Panc1 (cell line): ENCODE measurements around the gene STXBP4. TPM values are rescaled to one million over a fixed set of nuclear protein-coding genes. Genes with fewer than 3 reads are reported as not detected.

Source experiments
- ATAC-seq: fragments of 200-7000 bp; cut with Tn5 transposase; 2 replicates; pipeline ENCODE4 v1.9.1; 2020; ENCODE audit warnings: mild to moderate bottlenecking, moderate library complexity
- BruUV-seq: library from RNA; stranded (reverse); fragments of 400-500 nt; replicated peaks from 2 replicates; lab custom pipeline; 2021; lab: Mats Ljungman, UMichigan
- CTCF ChIA-PET: fragments of 300-600 bp; sonication (Branson Sonifier 250); formaldehyde crosslinking; loops from one replicate; lab custom pipeline; 2022; ENCODE audit warnings: antibody characterized with exemption; lab: Charles Lee
- POLR2A ChIA-PET: fragments of 300-600 bp; sonication (Branson Sonifier 250); formaldehyde crosslinking; loops from one replicate; lab custom pipeline; 2022; ENCODE audit warnings: antibody characterized with exemption; lab: Charles Lee
- DNase-seq: peaks from one replicate; pipeline ENCODE4 v3.0.0-alpha.2; 2010; ENCODE audit warnings: low read depth, low spot score
- H3K27ac ChIP-seq: 2 replicates; pipeline ENCODE4 v1.5.1; 2011; ENCODE audit warnings: mild to moderate bottlenecking, low read length, inconsistent platforms
- H3K27me3 ChIP-seq: fragments of 200-500 bp; sonication (Bioruptor generic); 2 replicates; pipeline ENCODE4 v1.6.0; 2014; ENCODE audit warnings: low read length, inconsistent platforms; ENCODE audit not compliant: control insufficient read depth, insufficient read depth
- H3K36me3 ChIP-seq: fragments of 200-500 bp; sonication (Bioruptor generic); 2 replicates; pipeline ENCODE4 v1.5.1; 2014; ENCODE audit warnings: inconsistent platforms, mild to moderate bottlenecking, low read length, moderate library complexity; ENCODE audit not compliant: control insufficient read depth, insufficient read depth
- H3K4me1 ChIP-seq: 2 replicates; pipeline ENCODE4 v1.5.1; 2011; ENCODE audit warnings: inconsistent platforms, mild to moderate bottlenecking, low read length, moderate library complexity; ENCODE audit not compliant: control insufficient read depth, insufficient read depth
- H3K4me3 ChIP-seq, 2 experiments: 2 replicates each; pipeline ENCODE4 v1.5.1; 2011 to 2012; ENCODE audit warnings: low read depth in 2 of 2, low read length in 2 of 2, mild to moderate bottlenecking in 2 of 2, inconsistent platforms in 1 of 2, moderate library complexity in 1 of 2
- H3K9me3 ChIP-seq: fragments of 200-500 bp; sonication (Bioruptor generic); 2 replicates; pipeline ENCODE4 v1.5.1; 2014; ENCODE audit warnings: low read depth, mild to moderate bottlenecking, inconsistent platforms, low read length, moderate library complexity; ENCODE audit not compliant: control insufficient read depth, insufficient read depth
- CTCF ChIP-seq: fragments of 450-650 bp; IDR thresholded peaks from 2 replicates; pipeline ENCODE4 v1.5.1; 2017; ENCODE audit warnings: mild to moderate bottlenecking
- POLR2AphosphoS5 ChIP-seq: IDR thresholded peaks from 2 replicates; pipeline ENCODE4 v1.6.1; 2012; ENCODE audit warnings: mild to moderate bottlenecking, low read depth, low read length, moderate library complexity
- REST ChIP-seq, 2 experiments: IDR thresholded peaks; 2 replicates each; pipeline ENCODE4 v1.6.1; 2011 to 2012; ENCODE audit warnings: low read depth in 2 of 2, control low read depth in 1 of 2, low read length in 1 of 2, mild to moderate bottlenecking in 1 of 2, moderate library complexity in 1 of 2; ENCODE audit not compliant: insufficient read depth in 1 of 2
- SIN3A ChIP-seq: IDR thresholded peaks from 2 replicates; pipeline ENCODE4 v1.6.1; 2012; ENCODE audit warnings: low read depth, mild to moderate bottlenecking, low read length, moderate library complexity, borderline replicate concordance; ENCODE audit not compliant: insufficient read depth
- TCF7L2 ChIP-seq: IDR thresholded peaks from 2 replicates; pipeline ENCODE4 v1.6.1; 2011; ENCODE audit warnings: mild to moderate bottlenecking, low read depth, low read length, inconsistent platforms
- in situ Hi-C: cut with HindIII; loops from 2 replicates; pipeline ENCODE4 v1.10.0; 2016; ENCODE audit warnings: low sequenced_read_pairs, low pct_unique_long_range_greater_than_20kb
- intact Hi-C: fragments of 100-400 bp; cut with micrococcal nuclease; formaldehyde crosslinking; loops from one replicate; pipeline ENCODE4 v1.10.0; 2022; ENCODE audit not compliant: unreplicated experiment
- total RNA-seq: library from RNA; stranded (reverse); gene quantifications from one replicate; pipeline ENCODE4 v1.2.1, GENCODE V29; 2021; ENCODE audit not compliant: unreplicated experiment

The STXBP4 gene
- total RNA-seq, 1 experiment from 2014 or later, result 12.8 TPM

DNA sequence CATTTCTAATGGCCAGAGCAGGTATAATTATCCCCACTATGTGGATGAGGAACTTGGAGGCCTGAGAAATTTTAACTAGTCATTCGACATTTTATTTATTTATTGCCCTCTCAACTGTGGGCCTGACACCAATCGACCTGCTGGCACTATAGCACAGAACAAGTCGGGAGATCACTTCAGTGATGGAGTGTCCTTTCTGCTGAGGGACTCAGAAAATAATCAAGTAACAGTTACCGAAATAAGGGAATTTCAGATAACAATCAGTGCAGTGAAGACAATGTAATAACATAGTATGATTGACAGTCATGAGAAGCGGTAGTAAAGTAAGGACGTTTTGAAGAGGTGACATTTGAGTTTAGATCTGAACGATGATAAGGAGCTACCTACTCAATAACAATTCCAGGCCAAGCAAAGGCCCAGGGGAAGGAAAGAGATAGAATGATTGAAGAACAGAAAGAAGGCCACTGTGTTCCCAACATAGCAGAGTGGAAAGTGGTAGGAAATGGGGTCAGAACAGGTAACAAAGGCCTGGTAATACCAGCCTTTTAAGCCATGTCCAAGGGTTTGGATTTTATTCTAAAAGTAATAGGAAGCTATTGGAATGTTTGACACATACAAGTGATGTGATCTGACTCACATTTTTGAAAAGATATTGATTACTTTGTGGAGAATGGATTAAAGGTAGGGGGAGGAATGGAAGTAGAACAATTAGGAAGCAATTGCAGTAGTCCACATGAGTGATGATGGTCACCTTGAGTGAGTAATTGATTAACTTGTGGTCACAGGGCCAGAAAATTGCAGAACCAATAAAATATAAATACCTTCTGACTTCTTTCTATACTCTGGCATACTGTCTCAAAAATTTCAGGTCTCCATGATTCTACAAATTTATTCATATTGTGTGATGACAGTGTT is 1.4 kb downstream of the STXBP4 start:
- CTCF ChIA-PET, result interaction anchor here (1.0 kb wide), 1 partner anchor 35 kb away, joined by 3 read pairs; no protein-coding TSS in a partner anchor
- H3K36me3 ChIP-seq, result peaks cover 10% of the 10 kb centered on the region; the same call in 1 of the 2 replicates
- POLR2A ChIA-PET, result no interaction called here
- H3K9me3 ChIP-seq, result no peaks in the 10 kb centered on the region
- BruUV-seq, result no TSS peak
- DNase-seq (no peak), ATAC-seq (no peak)
- in situ Hi-C loops, result no loop called here
- peak overlapping the region; percentile 93 to 99 for H3K4me3 ChIP-seq
- intact Hi-C loops, result no loop called here
- peak overlapping the region; percentile 99 for H3K27ac ChIP-seq
- H3K4me1 ChIP-seq, result peaks cover 28% of the 10 kb centered on the region
- no peaks in the 10 kb centered on the region for H3K27me3 ChIP-seq
- TF ChIP-seq POLR2AphosphoS5 (no peak), SIN3A (no peak), CTCF (no peak), TCF7L2 (no peak), REST (IDR thresholded peaks at IDR 0.05; ENCODE audit: insufficient read depth in 1 of 2, low read depth in 2 of 2, low read length in 1 of 2) (no peak)

- TF ChIP-seq TCF7L2 (no peak), POLR2AphosphoS5 (no peak), REST (IDR thresholded peaks at IDR 0.05; ENCODE audit: insufficient read depth in 1 of 2, low read depth in 2 of 2, low read length in 1 of 2) (no peak), SIN3A (no peak), CTCF (no peak)
- ChIA-PET POLR2A (no interaction called here), CTCF (no interaction called here)
- Histone ChIP-seq H3K4me3 (no peak overlapping the region), H3K36me3 (peaks cover 7% of the 10 kb centered on the region; the same call in 1 of the 2 replicates), H3K27me3 (no peaks in the 10 kb centered on the region), H3K27ac (no peak overlapping the region; the same call in 1 of the 2 replicates), H3K9me3 (no peaks in the 10 kb centered on the region), H3K4me1 (peaks cover 31% of the 10 kb centered on the region)
- in situ Hi-C loops (no loop called here), intact Hi-C loops (no loop called here)
- BruUV-seq, result no TSS peak
- no peak for DNase-seq
- no peak for ATAC-seq
These were observed 2.6 kb downstream of the STXBP4 start for GRCh38 chr17:54971147-54971546.
